ENCODE results near the gene CEP112.

The CEP112 gene

GRCh38 chr17:65627891-65628643, 563.9 kb downstream of the CEP112 start:
- DNase-seq: no peak

GRCh38 chr17:65627108-65627507, 564.8 kb downstream of the CEP112 start:
- DNase-seq: no peak

- DNase-seq: no peak
These were observed 565.5 kb downstream of the CEP112 start for GRCh38 chr17:65626451-65626850.

DNA sequence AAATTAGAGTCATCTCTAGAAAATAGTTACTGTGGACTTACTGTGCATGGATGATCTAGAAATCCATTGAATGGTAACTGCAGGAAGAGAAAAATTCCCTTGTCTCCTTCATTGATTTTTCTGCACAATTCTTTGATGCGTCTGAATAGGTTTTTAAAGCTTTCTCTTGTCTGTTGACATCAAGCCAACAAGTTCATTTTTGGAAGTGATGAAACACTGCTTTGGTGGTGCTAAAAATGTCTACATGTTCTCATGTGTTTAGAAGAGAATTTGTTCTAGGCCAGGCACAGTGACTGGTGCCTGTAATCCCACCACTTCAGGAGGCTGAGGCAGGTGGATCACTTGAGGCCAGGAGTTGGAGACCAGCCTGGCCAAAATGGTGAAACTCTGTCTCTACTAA, 573.4 kb downstream of the CEP112 start:
- DNase-seq: no peak

DNA sequence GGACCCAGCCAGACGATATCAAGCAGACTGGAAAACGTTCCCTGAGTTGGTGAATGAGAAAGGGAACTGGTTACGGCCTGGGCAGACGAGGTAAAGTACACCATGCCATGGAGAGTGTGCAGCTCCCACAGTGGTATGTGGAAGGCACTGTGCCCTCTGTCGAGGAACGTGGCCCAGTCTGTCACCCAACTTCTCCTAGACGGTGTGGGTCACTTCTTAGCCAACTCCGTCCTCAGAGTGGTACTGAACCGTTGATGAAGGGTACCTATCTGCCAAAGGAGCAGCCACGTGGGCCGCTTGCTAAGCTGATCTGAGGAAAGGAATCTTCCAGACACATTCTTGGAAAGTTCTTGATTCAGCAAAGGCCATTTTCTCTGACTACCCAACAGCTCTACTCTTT, 574.4 kb downstream of the CEP112 start:
- no peak for DNase-seq

DNA sequence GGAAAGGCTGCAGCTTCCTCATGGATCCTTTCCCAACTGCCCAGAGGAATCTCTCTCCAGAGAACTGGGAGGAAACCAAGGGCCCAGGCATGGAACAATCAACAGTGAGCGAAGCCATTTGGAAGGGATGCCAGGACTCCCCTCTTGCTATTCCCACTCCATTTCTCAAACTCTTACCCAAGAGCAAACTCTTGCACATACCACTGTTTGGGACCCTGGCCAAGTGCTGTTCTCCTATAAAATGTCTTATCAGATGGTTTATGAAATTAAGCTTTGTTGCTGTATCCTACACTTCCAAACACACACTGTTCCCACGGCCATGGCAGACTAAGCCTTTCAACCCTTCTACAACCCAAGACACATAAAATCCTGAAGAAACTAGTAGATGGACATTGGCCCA, 582.2 kb downstream of the CEP112 start:
- no peak for DNase-seq

GRCh38 chr17:65609286-65609685, 582.6 kb downstream of the CEP112 start:
- no peak for DNase-seq

DNA sequence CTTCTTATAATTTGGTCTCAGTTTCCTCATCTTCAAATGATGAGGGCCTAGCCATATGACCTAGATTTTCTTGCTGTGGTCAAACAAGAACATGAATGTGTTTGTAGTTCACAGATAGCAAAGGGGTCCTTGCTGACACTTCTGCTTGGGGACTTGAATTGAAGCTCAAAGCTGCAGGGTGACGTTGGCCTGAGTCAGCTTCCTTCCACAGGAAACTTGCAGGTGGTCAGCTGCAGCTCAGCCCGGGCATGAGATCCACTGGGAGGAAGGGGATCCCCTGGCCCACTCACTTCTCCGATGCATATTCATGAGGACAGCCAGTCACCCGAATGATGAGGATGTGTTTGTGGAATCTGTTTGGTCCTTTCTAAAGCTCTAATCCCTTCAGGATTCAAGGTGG, 587.9 kb downstream of the CEP112 start:
- no peak for DNase-seq

DNA sequence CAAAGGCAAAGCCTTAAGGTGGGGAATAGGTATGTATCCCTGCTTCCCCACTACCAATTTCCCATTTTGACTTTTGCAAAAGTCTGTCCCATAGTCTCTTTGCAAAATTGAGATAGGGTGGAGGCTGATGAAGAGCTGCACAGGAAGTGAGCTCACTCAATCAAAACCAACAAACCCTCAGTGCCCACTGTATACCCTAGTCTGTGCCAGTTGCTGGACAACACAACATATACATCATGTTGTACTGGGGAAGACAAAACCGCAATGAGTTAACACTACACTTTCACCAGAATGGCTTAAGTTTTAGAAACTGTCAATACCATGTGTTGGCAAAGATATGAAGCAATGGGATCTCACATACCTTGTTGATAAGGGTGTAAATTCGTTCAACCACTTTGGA, 590.1 kb downstream of the CEP112 start:
- DNase-seq: no peak

GRCh38 chr17:65601145-65601544, 590.8 kb downstream of the CEP112 start:
- DNase-seq: no peak

GRCh38 chr17:65600518-65600917, 591.4 kb downstream of the CEP112 start:
- no peak for DNase-seq

DNA sequence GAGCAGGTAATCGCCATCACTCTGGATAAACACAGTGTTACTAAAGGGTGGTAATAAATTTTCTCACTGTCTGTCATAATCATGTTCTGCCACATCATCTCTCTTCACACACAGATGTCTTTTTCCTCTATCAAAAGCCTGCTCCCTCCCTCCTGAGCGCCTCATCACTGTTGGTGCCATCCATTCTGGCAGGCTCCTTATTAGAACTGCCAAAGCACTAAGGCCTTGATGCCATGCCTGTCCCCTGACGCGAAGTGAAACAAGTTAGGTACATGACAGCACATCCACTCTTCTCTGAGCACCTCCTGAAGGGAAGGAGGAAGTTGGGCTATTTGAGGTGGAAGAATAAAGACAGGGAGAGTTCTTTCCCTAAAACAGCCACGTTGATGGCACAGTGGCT, 592.3 kb downstream of the CEP112 start:
- DNase-seq: no peak

DNA sequence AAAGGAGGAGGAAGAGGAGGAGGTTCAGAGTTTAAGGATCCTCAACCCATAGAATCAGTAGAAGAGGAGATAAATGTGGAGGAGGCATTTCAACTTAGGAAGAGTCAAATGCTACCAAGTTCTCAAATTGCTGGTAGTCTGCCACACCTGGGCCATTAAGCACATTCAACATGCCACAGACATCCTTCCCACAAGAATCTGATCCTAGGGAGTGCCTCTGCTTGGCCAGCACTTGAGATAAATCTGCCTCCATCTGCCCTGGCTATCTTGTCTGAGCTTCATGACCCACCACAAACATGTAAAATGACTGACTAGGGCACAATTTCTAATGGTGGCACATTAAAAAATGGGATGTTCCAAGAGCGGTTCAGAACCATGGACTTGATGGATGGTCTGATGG, 593.2 kb downstream of the CEP112 start:
- DNase-seq: no peak

DNA sequence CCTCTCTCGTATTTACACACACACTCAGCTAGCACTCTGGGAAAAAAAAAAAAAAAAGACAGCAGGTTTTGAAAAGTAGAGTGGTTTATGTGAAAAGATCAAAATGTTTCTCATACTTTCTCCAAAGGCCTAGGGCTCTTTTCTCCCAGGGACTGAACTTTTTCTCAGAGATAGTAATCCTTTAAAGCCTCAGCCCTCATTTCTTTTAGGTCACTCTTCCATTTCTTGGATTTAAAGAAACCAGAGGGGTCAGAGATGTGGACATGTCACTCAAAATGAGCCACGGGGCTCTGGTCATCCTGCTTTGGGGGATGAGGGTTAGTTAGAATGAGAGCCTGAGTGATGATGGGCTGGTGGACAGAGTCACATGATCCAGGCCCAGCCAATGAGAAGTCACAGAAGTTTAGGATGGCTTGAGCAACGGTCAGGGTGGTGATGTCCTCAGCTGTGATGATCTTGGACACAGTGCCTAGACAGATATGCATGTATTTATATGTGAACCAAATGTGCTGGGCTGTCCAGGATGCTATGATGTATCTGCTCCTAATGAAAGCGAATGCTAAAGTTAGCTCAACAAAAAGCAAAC, 596.8 kb downstream of the CEP112 start:
- DNase-seq: no peak

DNA sequence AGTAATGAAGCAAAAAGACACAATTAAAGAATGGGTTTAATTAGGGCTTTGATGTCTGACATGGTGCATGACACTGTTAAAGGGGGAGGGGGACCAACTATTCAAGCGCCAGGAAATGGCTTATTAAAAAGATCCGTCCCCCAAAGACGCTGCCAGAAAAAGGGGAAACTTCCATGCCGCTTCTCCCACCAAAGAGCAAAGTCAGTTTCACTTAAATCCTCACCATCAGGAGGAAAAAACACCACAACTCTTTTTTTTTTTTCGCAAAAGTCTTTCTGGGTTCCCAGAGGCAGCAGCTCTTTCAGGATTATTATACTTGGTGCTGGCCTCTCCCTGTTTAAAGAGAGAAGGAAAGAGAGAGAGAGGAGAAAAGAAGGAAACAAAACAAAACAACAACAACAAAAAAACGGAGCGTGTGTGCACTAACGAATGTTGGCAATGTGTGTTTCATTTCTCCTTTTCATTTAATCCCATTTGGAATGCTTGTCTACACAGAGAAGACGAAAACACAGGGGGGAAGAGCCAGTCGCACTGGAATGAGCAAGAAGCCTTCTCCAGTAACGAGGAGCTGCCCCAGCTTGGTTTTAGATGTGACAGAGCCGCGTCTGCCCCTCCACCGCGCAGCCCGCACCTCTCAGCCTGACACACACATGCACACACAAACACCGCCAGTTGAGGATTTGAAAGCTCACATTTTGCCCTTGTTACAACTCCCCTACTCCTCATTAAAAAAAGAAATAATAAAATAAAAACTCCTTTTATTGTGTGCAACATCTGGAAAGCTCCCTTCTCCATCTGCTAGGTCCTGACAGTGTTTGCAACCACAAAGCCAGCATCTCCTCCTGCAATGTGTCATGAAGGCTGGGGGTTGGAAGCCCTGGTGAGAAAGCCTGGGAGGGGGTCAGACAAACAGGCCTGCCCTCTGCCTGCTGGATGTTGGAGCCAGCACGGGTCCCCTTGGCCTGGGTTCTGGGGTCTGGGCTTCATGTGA, 597.8 kb downstream of the CEP112 start:
- no peak for DNase-seq

DNA sequence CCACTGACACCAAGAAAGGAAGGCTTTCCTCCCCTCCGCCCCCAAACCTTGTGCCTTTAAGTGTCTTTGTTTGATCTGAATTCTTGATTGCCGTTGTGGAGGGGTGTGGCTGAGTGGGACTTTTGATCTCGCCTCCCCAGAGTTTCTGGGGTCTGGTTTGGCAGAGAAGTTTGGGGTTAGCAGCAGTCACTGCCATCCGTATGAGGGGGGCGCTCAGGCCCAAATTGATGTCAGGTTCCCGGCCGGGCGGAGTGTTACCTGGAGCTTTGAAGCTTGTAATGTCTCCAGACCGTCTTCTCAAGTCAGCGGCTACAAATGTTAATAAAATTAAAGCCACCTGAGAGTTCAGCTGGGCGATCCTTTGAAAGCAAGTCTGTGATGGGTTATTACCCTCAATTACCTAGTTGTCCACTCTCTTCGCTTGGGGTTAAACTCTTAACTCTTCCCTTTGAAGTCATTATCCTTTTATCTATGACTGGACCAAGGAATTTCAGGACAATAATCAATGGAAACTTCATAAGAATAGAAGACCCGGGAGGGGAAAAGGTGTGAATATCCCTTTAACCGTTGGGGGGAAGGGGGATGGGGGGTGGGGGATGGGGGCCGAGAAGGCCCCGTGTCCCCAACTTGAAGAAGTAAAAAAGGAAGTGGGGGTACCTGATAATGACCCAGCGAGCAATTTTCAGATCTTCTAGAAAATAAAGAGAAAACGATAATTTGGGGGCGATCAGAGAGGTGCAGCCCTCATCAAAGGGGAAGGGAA, 598.7 kb downstream of the CEP112 start:
- peak; percentile 6 for DNase-seq

- no peak for DNase-seq
These were observed 599.6 kb downstream of the CEP112 start for GRCh38 chr17:65592125-65592965.

DNA sequence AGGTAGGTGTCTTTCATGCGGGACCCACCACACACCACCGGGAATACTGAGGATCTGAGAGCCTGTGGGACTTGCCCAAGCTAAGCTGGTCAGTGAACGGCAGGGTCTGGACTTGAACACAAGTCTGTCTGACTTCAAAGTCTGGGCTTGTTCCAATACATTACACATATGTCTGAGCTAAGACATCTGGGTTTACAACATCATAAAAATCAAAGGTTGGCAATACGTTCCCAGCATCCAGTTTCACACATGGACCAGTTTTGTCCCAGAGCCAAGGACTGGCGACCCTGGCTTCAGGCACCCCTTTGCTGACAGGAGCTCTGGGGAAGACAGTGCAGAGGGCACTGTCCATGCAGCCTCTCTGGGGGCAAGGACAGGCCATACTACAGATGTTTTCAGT, 602.6 kb downstream of the CEP112 start:
- no peak for DNase-seq

DNA sequence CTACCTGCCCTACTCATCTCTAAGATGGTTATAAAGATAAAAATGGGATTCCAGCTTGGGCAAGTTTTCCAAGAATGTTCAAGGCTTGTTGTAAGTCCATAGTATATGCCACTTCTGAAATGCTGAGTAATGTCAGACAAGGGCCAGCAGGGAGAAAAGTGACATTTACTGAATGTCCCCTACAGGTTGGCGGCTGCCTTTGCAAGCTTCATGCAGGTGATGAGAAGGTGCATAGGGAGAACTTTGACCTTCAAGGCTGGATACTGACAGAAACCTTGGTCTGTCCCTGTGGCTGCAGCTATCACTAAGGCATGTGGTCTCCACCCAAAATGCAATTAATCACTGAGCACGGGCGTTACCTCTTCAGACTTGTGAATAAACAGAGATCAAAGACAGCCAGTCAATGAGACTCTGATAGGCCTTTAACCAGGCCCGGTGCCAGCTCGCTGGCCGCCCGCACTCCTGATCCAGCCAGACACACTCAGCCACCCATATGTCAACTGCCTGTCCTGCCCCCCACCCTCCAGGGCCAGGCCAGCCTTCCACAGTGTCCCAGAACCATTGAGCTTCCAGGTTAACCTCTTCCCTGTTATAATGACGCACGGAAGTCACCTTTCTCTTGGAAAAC, 603.6 kb downstream of the CEP112 start:
- no peak for DNase-seq

- no peak for DNase-seq
These were observed 604.3 kb downstream of the CEP112 start for GRCh38 chr17:65587534-65588180.

GRCh38 chr17:65586899-65587298, 605.0 kb downstream of the CEP112 start:
- no peak for DNase-seq
